ENCODE results near the gene SLC29A1.

GRCh38 chr6:44233567-44234100 lies 10.2 kb downstream of the SLC29A1 start:
- TF ChIP-seq POLR2AphosphoS5 (IDR thresholded peaks at IDR 0.05) = no peak
- TF ChIP-seq, protein P1, sequence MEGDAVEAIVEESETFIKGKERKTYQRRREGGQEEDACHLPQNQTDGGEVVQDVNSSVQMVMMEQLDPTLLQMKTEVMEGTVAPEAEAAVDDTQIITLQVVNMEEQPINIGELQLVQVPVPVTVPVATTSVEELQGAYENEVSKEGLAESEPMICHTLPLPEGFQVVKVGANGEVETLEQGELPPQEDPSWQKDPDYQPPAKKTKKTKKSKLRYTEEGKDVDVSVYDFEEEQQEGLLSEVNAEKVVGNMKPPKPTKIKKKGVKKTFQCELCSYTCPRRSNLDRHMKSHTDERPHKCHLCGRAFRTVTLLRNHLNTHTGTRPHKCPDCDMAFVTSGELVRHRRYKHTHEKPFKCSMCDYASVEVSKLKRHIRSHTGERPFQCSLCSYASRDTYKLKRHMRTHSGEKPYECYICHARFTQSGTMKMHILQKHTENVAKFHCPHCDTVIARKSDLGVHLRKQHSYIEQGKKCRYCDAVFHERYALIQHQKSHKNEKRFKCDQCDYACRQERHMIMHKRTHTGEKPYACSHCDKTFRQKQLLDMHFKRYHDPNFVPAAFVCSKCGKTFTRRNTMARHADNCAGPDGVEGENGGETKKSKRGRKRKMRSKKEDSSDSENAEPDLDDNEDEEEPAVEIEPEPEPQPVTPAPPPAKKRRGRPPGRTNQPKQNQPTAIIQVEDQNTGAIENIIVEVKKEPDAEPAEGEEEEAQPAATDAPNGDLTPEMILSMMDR (IDR thresholded peaks at IDR 0.05) = no peak
- TF ChIP-seq POLR2A (IDR thresholded peaks at IDR 0.05) = no peak

Data from prostate gland (tissue), 2 donors.